ENCODE results near the gene ATF6.
A peak's percentile ranks its signal among the peaks of the same experiment; 100 is the strongest.

The ATF6 gene

DNA sequence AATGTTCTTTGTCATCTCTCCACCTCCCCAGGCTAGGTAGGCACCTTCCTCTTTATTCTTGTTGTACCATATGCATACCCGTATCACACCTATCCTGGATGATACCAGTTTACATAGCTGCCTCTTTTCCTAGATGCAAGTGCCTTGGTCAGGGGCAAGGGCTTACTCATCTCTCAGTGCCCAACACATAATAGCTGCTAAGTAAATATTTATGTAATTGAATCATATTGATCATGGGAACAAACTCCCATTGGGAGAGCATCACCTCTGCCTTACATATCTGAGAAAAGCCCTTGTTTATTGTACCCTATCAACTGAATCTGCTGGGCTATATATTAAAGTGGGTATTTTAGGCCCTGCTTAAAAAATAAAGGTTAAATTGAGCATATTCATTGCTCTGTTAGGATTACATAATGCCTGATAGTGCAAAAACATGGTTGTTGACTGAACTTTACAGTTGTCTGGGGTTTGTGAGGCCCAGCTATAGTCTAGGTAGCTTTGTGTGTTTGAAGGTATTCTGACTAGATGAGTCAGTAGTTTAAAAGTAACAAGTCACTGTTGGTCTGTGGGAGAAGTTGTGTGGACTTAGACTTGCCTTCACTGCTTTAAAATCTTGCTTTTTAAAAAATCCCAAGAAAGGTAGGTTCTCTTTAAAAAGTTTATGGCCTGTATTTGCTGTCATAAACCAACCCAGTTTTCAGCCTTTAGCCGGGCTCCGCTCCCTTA lies 174.9 kb downstream of the ATF6 start:
- DNase-seq (ENCODE audit: low read depth): no peak

DNA sequence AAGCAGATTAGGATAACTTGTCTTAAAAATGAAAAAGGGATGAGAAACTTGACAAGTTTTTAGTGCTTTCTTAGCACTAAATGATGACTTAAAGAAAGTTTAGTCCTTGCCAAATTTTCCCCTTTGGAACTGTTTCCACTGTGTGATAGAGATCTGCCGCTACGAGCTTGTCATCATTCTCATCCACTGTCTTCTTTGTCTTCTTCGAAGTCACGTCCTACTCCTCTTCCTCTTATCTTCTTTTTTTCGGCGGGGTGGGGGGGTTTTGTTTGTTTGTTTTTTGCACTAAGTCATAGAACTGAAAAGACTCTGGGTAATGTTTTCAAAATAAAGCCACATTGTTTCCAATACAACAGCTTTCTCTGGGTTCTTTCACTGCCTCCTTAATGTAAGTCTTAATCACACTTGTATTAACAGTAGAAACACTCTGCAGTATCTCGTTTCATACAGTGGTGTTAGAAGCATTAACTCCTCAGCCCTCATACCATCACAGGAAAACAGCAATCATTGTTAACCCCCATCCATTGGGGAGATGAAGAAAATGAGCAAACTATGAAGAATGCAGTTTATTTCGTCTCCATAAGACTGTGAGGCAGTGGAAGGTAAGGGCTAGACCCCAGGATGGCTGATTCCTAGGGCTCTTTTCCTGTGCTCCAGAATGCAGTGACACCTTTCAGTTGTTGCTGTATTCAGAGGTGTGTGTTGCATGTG lies 175.8 kb downstream of the ATF6 start:
- DNase-seq (ENCODE audit: low read depth): no peak

DNA sequence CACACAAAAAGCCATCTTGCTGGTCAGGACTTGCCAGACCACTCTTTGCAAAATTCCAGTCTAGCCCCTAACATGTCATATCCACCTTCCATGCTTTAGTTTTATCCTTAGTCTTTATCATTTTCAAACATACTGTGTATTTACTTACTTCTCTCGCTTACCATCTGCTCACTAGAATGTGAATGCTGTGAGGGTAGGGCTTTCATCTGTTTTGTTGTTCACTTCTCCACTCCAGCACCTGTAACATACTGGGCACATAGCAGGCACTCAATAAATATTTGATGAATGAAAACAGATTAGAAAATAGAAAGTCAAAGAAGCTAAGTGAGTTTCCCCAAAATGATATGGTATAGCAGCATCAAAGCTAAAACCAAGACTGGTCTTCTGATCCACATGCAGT lies 177.6 kb downstream of the ATF6 start:
- no peak for DNase-seq (ENCODE audit: low read depth)

DNA sequence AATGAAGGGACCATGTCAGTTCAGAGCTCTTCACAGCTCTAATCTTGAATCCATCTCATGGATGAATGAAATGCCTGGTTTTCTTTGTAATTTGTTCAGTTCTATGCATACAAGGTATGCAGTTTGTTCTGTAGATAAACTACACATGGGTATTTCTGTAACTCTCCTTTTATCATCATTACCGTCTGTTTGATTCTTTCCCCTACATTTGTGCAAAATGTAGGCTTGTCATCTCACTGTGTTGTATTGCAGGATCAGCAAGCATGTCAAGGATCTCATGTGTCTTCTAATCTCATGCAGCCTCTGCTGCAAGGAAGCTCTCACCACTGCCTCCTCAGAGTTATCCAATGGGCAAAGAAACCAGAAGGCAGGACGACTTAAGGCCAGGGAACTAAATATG lies 178.3 kb downstream of the ATF6 start:
- DNase-seq (ENCODE audit: low read depth): no peak

DNA sequence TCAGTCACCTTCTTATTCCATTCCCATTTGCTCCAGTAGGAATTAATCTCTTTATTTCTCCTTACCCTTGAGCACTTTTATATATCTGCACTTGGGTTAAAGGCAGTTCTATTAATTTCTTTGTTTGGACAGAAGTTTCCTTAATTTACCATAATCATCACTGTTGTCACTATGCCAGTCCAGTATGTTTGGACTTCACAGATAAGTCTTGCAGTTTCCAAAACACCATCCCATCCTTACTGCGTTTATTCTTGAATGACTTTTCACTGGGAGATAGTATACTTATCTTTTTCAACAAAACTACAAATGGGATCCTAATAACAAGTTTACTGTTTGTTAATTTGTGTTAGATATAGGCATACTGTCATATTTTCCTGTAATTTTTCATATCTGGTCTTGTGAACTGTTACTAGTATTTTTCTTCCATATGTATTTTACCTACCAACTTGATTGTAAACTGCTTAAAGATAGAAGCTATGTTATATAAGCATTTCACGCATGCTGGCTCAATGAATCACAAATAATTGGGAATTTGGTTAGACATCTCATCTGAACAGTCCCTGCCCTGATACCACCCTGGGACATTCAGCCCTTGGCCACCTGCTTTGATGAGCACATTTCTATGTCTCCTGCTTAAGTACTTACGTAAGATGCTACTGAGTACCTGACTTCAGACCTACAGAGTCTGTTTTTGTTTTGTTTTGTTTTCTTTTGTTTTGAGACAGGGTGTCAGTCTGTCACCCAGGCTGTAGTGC lies 179.4 kb downstream of the ATF6 start:
- no peak for DNase-seq (ENCODE audit: low read depth)

DNA sequence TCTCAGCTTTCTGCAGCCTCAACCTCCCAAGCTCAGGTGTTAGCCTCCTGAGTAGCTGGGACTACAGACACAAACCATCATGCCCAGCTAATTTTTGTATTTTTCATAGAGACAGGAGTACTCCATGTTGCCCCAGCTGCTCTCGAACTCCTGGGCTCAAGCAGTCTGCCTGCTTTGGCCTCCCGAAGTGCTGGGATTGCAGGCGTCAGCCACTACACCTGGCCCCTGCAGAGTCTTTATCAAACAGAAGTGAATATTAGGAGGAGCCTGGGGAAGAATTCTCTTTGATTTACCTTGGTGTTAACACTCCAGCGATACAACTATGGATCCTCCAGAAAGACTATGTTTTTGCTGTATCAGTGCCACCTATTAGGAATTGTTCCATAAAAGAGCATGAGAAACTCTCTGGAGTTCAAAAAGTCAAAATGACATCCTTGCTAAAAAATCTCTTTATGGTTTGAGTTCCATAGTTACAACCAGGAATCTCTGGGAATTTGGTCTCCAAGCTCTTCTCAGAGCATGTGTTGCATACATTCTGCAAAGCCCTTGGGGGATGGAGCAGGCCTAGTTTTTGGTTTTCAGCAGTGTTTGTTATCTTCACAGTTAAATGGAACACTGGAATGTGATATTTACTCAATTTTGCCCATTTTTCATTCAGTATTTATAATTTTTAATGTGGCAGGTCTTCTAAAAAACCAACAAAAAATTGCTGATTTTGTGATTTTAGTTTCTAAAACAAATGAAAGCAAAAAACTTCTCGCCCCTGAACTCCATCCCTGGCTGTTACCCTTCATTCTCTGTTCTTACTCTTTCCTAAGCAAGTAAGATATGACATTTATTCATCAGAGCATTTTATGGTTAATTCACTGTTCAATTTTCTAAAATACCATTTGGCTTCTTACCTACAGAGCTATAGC lies 180.2 kb downstream of the ATF6 start:
- DNase-seq (ENCODE audit: low read depth): no peak

DNA sequence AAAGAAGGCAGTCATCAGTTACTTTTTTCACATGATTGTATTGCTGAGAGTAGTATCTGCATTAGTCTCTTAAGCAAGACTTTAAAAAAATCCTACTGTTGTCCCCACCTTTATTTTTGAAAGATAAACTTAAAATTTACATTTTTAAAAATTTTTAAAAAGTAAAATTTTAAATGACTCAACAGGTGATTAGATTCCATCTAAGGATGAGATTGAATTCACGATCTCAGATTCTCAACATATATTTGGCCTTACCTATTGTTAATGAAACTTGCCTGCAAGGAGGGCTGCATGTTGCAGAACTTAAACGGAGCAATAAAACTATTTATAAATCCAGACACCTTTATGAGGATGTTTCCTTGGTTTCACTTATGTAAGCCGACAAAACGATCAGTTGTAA lies 182.3 kb downstream of the ATF6 start:
- DNase-seq (ENCODE audit: low read depth): no peak

DNA sequence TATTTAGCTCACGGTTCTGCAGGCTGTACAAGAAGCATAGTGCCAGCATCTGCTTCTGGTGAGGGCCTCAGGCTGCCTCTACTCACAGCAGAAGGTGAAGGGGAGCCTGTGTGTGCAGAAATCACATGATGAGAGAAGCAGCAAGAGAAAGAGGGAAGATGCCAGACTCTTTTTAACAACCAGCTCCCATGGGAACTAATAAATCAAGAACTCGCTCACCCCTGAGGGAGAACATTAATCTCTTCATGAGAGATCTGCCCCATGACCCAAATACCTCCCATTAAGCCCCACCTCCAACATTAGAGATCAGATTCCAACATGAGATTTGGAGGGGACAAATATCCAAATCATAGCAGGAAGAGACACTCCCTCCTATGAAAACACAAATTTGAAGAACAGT lies 183.4 kb downstream of the ATF6 start:
- DNase-seq (ENCODE audit: low read depth): no peak

DNA sequence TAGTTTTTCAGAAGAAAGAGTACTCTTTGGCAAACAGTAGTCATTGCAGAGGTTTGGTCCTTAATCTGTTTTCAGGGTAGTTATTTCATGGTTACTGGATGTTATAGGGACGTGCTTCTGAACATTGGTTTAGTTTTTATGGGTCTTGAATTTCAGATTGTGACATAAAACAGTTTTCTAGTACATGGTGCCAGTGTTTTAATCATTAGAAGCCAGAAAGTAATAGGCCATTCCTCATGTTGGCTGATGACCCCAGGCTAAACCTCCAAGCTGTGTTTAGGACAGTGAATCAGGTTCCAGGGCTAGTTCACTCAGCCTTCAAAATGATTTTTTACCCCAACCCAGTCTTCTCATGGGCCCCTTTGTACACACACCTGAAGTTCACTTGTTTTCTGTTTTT lies 184.3 kb downstream of the ATF6 start:
- no peak for DNase-seq (ENCODE audit: low read depth)

DNA sequence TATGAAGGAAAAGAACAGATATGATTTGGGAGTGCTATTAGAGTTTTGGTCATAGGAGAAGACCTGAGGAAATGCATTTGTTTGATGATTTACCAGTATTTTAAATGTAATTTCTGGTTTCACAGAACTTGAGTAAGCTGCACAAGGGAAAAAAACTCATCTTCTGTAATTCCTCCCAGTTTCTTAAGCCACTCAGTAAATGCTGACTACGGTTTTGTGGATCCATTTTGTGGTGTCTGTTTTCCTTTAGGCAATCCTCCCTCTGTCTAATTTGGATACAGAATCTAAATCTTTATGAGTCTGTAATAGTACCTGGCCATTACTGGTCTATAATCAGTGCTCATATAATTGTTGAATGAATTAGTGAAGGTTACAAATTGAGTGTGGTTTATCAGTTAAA lies 185.5 kb downstream of the ATF6 start:
- no peak for DNase-seq (ENCODE audit: low read depth)

DNA sequence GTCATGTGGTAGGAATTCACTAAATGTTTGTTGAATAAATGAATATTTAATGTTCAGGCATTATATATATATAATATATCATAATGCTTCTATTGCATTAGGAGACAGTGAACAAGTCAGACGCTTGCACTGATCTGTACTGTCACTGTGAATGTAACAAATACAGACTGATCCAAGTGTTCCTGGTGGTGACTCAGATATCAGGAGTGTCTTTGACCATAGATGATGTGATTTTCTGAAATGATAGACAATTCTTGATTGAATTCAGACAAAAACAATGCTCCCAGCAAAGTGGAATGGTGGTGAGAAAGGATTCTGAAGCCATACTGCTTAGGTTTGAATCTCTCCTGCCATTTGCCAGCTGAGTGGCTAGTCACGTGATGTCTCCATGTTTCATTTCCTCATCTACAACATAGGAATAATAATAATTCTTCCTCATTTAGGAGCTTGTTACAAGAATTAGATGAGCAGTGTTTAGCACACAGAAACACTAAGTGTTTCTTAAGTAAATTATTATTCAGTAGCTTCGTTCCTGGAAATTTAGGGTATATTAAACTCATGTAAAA lies 186.6 kb downstream of the ATF6 start:
- DNase-seq (ENCODE audit: low read depth): no peak

DNA sequence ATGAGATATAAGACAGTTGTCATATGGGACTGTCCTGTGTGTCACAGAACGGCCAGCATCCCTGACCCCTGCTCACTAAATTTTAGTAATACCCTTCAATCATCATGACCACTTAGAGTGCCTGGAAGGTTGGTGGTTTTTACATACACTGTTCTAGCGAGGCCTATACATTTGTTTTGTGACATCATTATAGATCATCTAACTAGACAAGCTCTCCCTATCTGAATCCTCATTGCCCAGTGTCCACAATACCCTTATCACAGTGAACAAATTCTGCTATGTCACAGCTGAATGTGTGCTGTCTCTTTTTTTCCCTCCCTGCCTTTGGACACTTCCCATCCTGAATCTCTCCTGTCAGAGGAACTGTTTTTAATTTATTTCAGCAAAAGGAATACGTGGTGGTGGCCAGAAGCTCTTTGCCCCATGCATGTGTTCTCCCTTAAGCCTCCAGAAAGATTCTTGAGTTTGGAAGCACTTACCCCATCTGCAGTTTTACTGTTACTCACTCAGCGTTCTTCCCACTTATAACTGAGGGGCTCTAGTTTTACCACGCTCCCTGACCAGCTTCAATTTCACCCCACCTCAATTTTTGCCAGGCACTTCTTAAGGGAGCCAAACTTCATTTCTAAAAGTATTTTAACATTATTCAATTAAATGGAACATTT lies 187.3 kb downstream of the ATF6 start:
- DNase-seq (ENCODE audit: low read depth): no peak

DNA sequence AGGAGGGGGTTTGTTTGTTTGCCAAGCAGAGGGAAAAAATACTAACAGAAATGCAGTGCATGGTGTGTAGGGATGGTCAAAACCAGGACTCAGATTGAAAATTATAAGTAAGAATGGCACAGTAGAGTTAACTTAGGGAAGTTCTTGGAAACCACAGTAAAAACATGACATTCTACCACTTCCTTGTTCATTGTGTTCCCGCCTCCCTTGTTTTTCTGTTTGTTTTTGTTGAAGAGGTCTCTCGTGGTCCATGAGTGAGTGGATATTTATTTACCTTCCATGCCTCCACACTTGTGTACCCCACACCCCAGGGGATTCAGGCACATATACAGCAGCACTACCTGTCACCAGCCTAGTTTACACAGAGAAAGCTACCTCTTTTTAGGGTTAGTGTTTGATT lies 187.9 kb downstream of the ATF6 start:
- no peak for DNase-seq (ENCODE audit: low read depth)

DNA sequence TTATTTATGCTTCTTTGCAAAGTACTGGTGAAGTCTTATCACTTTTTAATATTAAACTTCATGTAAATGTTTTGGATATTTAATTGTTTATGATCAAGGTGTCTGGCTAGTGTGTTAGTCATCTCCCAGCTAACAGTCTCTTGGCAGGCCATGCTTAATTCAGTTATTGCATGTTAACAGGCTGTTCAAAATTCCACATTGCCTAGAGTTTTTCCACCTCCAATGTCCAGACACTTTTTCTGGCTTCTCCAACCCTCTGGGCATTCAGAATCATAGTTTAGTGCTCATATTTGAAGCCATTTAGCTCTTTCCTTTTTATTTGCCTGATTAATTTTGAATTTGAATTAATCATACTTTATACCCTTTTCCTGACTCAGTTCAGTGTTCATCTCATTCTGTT lies 188.3 kb downstream of the ATF6 start:
- no peak for DNase-seq (ENCODE audit: low read depth)

DNA sequence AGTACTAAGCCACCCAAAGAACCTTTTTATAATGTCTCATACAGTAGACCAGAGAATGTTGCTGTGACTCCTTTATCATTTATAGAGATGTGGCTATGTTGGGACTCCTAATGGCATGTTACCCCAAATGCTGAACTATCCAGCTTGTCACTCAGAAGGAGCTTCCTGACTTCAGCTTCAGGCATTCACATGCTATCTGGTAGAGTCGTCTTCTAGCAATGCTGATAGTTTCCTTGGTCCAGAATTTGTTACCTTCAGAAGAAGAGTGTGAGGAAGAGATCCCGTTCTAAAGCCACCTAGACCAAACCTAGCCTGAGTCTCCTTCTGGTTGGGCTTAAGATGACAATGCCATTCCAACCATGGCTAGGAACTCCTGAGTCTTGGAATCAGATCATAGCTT lies 189.5 kb downstream of the ATF6 start:
- no peak for DNase-seq (ENCODE audit: low read depth)

DNA sequence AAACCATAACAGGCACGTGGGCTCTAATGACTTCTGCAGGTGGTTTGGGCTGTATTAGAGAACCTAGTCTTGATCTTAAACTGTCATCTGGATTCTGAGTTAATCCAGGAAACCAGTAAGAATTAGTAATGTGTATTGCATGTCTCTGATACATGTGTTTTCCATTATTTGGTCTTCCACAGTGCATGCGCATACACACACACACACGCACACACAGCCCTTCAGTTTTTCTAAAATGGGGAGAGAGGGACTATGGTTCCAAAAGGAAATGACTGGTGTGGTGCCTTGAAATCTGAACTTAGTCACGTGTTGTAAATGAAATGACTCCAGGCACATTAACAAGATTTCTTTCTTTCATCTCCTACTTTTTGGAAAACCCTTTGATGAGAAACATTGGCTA lies 190.0 kb downstream of the ATF6 start:
- peak; percentile 85 for DNase-seq (ENCODE audit: low read depth)

DNA sequence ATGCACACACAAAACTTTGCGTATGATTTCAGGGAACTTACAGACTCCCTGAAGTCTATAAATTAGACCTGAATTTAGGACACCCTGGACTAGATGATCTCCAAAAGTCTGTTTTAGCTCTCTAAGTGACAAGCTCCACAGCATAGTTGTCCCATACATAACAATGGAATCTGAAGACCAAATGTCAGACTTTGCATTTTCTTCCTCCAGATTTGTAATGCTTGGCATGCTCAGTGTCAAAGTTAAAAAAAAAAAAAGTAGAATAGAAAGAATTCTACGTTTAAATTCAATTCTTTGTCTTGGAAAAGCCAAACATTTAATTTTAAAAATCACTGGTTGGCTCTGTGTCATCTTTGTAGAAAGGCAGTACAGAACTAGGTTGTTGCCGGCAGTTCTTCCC lies 190.8 kb downstream of the ATF6 start:
- DNase-seq (ENCODE audit: low read depth): no peak

DNA sequence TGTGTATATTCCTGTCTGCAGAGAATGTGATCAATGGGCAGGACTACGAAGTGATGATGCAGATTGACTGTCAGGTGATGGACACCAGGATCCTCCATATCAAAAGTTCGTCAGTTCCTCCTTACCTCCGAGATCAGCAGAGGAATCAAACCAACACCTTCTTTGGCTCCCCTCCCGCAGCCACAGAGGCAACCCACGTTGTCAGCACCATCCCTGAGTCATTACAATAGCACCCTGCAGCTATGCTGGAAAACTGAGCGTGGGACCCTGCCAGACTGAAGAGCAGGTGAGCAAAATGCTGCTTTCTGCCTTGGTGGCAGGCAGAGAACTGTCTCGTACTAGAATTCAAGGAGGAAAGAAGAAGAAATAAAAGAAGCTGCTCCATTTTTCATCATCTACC lies 192.3 kb downstream of the ATF6 start:
- no peak for DNase-seq (ENCODE audit: low read depth)

DNA sequence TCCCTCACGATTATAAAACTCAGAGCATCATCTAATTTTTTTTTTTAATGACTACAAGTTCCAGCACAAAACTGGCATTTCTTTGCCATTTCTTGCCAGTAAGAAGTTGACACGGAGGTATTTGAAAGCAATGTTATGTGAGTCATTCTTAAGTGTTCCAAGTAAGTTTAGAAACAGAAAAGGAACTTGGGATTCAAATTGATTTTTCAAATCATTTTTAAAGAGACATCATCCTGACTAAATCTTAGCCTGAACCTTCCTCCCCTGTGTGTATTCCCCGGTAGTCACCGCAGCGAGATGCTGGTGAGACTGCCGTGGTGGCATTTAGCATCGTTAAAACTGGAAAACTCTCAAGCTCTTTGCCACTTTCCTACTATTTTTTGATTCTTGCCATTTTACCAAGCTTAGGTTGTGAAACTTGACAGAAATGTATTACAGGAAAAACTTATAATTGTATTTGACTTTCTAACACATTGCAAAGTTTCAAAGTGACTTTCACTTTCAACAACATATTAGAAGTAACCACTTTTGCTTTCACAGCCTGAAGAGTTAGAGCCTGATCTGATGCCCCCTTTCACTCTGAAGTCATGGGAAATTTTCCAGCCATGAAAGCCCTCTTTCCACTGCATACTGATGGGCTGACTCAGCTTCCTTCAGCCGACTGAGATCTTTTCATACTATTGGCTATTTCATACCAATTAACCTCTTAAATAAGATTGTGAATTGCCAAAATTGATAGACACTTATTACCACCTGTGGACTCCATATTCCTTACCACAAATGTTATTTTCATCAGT lies 196.2 kb downstream of the ATF6 start:
- peak; percentile 63 for DNase-seq (ENCODE audit: low read depth)

DNA sequence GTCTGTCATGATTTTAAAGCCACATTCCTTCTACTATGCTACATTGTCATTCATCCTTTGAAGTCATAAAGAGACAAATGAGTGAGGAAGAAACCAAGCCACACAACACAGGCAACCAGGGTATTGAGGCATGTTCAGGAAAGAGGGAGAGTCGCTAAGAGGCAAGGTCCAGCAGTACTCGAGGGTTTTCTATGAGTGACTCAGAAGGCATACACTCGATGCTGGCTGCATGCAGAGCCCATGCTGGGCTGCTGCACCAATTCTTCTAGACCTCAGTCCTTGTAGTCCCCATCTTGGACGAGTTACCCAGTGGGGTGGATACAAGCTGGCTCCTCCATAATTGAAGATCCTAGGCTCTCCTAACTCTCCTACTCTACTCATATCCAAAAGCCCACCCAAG lies 199.9 kb downstream of the ATF6 start:
- no peak for DNase-seq (ENCODE audit: low read depth)

Measured in fibroblast of the conjunctiva (primary cell).